GM12872 (cell line): ENCODE results near the gene RAB1B.

ENCODE experiments used
- CTCF ChIP-seq: IDR thresholded peaks from 3 replicates; pipeline ENCODE4 v1.5.1; 2011; ENCODE audit warnings: low read depth, mild to moderate bottlenecking, low read length, moderate library complexity; ENCODE audit not compliant: insufficient read depth

Gene RAB1B

GRCh38 chr11:66318600-66318970 lies 50.1 kb downstream of the RAB1B start:
- TF ChIP-seq CTCF = no peak

DNA sequence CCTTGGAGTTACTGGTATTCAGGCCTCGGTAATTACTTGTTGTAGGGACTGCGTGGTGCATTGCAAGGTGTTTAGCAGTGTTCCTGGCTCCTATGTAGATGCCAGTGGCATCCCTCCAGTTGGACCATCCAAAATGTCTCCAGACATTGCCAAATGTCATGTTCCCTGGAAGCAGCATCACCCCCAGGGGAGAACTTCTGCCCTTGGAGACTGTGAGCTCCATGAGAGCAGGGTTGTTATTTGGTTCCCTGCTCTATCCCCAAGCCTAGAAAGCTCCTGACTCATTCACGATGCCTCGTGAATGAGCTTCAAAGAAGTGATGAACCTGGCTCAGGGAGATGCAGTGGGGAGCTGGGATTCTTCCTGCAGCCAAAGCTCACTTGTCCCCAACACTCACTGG lies 53.2 kb downstream of the RAB1B start:
- TF ChIP-seq CTCF = no peak

- TF ChIP-seq CTCF = no peak
Measured at GRCh38 chr11:66322732-66323427, 54.4 kb downstream of the RAB1B start.

DNA sequence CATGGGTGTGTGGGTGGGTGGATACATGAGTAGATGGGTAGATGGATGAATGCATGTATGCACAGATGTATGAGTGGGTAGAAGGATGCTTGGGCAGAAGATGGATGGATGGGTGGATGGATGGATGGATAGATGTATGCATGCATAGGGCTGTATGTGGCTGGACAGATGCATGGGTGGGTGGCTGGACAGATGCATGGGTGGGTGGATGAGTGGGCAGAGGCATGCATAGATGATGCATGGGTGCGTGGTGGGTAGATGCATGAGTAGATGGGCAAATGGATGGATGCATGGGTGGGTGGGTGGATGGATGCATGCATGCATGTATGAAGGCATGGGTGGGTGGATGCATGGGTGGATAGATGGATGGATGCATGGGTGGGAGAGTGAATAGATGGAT lies 55.2 kb downstream of the RAB1B start:
- TF ChIP-seq CTCF = no peak

DNA sequence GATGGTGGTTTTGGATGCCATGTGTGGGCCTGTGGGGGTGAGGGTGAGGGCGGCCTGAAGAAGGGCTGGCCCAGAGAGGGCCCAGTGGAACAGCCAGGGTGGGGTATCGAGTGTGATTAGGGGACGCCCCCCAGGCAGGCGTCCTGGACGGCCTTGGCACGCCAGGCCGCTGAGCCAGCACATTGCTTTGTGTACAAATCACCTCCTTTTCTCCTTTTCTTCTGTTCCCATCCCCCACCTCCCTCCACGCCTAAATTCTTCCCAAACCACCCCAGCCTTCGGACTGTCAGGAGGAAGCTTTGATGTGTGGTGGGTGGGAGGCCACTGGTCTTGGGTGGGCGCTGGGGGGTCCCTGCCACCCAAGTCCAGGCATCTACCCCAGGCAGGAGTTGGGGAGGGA lies 56.2 kb downstream of the RAB1B start:
- TF ChIP-seq CTCF = no peak

- TF ChIP-seq CTCF = no peak
Measured at GRCh38 chr11:66325263-66325671, 56.8 kb downstream of the RAB1B start.

DNA sequence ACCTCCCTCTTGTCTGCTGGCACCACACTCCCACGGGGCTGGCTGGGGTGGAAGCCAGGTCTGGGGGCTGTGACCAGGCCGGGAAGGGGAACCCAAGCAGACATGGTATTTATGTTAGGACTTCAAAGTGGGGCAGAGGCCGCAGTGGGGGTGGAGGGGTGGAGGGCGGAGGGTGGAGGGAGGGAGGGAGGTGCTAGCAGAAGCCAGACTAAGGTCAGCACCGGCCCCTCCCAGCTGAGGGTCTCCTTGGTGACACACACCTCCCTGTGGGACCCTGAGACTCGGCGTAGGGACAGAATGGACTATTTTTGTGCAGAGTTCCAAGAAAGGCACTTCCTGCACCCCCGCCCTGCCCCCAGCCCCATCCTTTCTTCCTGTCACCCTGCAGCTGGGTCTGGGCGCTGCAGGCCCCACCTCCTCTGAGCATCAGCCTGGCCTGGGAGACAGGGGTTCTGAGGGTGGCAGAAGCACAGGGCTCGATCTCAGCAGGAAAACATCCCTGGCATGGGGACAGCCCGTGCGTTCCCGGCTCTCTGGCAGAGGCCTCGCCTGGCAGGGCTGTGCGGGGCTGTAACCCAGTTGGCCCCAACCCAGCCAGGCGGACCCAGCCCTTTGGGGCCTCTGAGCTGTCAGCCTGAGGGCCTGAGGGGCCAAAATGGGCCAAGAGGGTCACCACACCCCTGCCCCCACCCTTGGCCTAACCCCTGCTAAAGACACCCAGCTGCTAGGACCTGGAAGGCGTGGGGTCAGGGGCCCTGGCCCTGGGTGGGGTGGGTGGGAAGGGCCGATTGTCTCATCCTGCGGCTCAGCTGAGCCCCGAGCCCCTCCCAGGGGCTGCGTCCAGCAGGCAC lies 58.0 kb downstream of the RAB1B start:
- TF ChIP-seq CTCF = no peak
